Stimulated activated CD4-positive, alpha-beta T cell treated with anti-CD3 and anti-CD28 coated beads, TNF-alpha, amount 100 ng/mL, for 4 hours (primary cell): Measurements from ENCODE around the gene S100A5.
"Not testable (repeated sequence)": the region's sequence is repeated elsewhere in the genome, so short reads cannot be mapped to it uniquely, and the experiment has no call there.

Experiments used
- DNase-seq, 3 experiments: peaks; one replicate each; pipeline ENCODE4 v3.0.0-alpha.2; 2020; ENCODE audit warnings: low read depth in 3 of 3

The S100A5 gene, protein sequence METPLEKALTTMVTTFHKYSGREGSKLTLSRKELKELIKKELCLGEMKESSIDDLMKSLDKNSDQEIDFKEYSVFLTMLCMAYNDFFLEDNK

DNA sequence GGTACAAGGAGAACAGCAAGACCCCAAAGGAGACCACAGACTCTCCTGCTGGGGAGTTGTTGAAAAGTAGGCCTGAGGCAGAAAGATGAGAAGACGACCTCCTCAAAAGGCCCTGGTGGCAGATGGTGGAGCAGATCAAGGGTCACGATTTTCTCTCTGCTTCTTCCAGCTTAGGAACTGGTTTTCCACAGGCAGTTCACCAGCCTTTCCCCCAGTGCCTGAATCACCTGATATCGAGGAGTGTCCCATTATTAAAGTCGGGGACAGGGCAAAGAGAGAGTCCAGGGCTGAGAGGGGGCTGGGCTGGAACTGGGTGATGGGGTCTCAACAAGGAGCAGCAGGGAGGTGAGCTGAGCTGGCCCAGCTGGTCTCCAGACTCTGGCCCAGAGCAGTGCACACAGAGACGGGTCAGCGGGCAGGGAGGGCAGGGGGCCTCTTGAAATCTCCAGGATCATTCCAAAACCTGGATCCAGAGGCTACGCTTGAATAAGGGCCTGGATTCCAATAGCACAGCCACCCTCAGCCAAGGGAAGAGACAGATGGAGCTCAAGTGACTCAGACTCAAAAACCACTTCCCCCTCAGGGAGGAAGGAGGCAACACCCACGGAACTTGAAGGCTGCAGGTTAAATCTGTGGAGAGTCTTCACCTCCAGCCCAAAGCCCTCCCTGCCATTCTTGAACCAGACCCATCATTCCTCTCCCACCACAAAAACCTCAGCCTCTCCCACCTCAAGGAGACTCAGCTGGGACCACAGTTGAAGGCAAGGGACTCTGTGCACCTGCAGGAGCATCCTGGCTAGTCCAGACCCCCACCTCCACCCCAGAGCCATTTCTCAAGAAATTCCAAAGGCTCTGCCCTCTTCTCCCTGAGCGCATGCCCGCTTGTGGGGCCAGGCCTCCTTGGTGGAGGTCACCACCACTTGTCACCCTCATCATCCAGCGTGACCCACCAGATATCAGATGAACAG, at the start of gene S100A5:
S100A5 (minus strand) TSS at position 541 of the 968 bp plus-strand sequence. CDS start 743 bp downstream, outside the sequence.
- peak in 1 of 3 experiments; percentile 41 for DNase-seq

DNA sequence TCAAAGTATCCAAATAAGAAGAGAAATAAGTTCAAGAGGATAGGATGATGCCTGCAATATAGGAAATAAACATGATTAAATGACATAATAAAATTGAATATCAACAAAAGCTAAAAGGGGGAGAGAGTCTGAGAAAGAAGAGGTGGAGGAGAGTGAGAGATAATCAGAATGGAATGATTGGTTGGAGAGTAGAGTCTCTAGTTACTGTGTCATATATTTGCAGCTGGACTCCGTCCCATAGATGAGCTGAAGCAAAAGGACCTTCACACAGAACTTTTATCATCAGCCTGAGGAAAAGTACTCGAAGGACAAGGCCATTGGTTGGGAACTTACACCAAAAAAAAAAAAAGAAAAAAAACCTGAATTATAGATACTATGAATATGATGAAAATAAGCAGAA, 47.7 kb upstream of the S100A5 start:
- DNase-seq: no peak

DNA sequence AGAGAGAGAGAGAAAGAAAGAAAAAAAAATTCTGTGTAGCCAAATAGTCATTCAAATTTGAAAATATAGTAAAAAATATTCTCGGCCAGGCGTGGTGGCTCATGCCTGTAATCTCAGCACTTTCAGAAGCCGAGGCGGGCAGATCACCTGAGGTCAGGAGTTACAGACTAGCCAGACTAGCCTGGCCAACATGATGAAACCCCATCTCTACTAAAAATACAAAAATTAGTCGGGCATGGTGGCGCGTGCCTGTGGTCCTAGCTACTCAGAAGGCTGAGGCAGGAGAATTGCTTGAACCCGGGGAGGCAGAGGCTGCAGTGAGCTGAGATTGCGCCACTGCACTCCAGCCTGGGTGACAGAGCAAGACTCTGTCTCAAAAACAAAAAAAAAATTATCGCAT, 47.3 kb upstream of the S100A5 start:
- DNase-seq: not testable (repeated sequence)

DNA sequence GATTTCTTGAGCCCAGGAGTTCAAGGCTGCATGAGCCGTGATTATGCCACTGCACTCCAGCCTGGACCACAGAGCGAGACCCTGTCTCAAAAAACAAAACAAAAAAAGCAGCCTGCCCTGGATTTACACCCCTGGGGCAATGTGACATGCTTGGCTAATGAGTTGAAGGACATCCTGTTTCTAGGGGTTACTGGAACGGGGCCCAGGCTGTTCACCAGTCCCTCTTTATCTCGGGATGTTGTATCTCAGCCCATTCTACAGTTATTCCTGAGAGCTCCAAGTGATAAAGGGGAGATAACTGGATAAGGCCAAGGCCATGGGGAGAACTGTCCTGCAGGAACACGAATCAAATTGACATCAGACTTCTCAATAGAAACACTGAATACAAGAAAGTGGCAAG, 46.6 kb upstream of the S100A5 start:
- no peak for DNase-seq

DNA sequence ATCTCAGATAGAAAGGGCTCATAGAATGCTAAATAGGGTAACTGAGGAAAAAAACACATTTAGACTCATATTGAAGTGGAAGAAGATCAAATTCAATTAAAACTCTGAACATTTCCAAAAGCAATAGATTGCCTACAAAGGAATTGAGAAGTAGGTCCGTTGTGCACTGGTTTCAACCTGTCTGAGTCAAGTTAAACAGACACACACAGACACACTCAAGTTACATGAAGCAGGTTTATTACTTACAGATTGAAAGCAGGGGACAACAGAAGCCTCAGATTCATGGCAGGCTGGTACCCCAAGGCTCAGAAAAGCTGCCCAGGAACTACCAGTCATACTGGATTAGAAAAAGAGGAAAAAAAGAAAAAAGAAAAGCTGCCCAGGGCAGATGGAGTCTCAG, 45.6 kb upstream of the S100A5 start:
- DNase-seq: no peak

DNA sequence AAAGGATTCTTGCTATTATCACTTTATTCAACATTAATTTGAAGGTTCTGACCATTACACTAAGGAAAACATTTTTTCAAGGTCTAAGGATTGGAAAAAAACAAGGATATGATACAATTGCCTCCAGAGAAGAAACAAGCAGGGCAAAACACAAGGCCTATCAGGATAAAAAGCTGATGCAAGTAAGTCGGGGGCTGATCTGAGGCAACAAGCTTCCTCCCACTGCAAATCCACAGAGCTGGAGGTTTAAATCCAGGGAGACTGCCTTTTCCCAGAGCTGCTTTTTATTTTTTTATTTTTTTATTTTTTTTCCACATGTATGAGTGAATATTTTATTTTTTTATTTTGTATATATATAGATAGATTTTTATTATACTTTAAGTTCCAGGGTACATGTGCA, 44.3 kb upstream of the S100A5 start:
- DNase-seq: no peak

DNA sequence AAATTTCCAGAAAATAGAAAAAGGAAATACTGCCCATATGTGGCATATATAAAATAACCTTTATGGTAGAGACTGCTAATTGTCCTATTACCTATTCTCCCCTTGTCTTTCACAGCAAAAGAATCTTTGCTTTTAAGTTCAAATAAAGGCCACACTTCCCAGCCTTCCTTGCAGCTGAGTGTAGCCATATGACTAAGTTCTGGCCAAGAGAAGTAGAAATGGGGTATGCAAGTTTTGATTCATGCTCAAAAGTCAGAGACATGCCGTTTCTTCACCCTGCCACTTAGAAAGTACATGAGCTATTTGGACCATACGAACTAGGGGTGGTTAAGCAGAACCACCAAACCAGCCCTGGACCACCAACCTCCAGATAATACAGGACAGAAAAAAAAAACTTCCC, 43.2 kb upstream of the S100A5 start:
- DNase-seq: no peak

DNA sequence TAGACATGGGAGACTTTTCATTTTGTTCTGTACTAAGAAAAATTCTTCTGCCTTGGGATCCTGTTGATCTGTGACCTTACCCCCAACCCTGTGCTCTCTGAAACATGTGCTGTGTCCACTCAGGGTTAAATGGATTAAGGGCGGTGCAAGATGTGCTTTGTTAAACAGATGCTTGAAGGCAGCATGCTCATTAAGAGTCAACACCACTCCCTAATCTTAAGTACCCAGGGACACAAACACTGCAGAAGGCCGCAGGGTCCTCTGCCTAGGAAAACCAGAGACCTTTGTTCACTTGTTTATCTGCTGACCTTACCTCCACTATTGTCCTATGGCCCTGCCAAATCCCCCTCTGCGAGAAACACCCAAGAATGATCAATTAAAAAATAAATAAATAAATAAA, 42.8 kb upstream of the S100A5 start:
- not testable (repeated sequence) for DNase-seq

DNA sequence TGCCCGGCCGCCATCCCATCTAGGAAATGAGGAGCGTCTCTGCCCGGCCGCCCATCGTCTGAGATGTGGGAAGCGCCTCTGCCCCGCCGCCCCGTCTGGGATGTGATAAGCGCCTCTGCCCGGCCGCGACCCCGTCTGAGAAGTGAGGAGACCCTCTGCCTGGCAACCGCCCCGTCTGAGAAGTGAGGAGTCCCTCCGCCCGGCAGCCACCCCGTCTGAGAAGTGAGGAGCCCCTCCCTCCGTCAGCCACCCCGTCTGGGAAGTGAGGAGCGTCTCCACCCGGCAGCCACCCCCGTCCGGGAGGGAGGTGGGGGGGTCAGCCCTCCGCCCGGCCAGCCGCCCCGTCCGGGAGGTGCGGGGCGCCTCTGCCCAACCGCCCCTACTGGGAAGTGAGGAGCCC, 42.1 kb upstream of the S100A5 start:
- not testable (repeated sequence) for DNase-seq

DNA sequence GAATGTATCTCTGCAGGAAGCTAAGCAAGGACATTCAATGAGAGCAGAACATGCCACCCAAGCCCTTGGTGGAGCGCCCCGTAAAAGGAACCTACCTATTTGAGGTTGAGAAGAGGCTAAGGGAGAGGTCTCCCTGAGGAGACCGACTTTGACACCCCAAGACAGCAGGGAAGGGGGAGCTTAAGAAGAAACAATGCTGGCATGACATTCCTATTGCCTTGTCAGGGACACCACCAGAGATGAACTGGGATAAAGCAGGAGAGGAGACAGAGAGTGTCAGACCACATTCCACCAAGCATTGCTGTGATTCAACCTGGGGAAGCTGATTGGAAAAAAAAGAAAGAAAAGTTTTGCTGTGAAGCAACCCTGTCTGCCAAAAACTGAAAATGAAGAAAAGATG, 38.2 kb upstream of the S100A5 start:
- DNase-seq: no peak

DNA sequence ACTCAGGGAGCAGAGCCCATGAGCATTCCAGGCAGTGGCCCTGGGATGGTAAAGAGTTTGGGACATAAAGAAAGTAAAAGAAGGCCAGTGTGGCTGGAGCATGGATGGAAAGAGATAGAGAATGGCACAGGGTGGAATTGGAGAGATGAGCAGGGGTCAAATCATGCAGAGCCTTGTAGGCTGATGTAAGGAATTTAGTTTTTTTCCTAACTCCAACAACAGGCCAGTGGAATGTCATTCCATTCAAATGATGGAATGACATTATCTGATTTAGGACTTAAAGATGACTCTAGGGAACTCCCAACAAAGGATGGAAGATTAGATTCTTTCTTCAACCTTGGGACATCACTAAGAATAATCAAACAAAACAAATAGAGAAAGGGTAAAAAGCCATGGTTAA, 37.8 kb upstream of the S100A5 start:
- no peak for DNase-seq

DNA sequence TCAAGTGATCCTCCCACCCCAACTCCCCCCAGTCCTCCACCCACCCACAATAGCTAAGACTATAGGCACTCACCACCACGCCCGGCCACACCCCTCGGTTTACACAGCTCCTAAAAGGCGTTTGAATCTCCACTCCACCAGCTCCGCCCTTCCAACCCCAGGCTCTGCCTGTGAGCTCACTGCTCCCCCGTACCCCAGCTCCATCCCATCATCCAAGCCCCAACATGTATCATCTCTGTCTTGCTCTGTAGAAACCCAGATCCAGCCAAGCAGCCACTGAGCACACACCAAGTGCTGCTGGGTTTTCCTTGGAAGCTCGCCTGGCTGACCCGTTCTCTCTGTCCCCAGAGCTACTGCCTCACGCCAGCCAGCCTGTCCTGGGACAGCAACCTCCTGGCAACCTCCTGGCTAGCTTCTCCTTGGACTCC, 36.9 kb upstream of the S100A5 start:
- no peak for DNase-seq

DNA sequence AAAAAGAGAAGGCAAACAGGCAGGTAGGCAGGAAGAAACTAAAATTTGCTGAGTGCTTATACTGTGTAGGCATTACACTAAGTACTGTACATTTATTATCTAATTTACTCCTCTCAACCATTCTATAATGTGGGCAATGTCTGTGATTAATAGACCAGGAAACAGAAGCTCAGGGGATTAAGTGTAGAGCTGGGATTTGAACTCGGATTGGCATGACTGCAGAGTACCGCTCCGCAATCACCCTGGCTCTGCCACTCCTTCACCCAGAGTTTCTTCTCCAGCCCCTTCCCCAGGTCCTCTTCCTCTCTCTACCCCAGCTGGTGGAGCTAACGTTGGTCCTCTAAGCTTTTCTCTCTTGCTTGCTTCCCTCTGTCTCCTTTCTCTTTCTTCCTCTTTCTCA, 36.4 kb upstream of the S100A5 start:
- no peak for DNase-seq

DNA sequence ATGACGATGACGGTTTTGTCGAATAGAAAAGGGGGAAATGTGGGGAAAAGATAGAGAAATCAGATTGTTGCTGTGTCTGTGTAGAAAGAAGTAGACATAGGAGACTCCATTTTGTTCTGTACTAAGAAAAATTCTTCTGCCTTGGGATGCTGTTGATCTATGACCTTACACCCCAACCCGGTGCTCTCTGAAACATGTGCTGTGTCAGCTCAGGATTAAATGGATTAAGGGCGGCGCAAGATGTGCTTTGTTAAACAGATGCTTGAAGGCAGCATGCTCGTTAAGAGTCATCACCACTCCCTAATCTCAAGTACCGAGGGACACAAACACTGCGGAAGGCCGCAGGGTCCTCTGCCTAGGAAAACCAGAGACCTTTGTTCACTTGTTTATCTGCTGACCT, 34.8 kb upstream of the S100A5 start:
- not testable (repeated sequence) for DNase-seq

DNA sequence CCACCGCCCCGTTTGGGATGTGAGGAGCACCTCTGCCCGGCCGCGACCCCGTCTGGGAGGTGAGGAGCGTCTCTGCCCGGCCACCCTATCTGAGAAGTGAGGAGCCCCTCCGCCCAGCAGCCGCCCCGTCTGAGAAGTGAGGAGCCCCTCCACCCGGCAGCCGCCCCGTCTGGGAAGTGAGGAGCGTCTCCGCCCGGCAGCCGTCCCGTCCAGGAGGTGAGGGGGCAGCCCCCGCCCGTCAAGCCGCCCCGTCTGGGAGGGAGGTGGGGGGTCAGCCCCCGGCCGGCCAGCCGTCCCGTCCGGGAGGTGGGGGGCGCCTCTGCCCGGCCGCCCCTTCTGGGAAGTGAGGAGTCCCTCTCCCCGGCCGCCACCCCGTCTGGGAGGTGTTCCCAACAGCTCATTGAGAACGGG, 34.4 kb upstream of the S100A5 start:
- not testable (repeated sequence) for DNase-seq

DNA sequence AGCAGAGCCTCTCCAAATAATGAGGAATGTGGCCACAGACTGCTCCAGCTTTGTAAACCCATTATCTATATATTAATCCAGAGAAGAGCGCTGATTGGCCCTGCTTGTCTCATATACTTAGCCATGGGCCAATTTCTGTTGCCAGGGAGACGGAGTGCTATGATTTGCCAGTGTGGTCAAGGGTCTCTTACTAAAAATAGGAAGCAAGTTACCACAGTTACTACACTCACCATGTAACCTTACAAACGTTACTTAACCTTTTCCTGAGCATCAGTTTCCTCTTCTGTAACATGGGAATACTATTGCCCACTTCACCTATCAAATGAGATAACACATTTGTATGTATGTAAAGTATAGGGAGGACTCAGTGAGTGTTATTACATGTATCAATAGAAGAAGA, 32.6 kb upstream of the S100A5 start:
- DNase-seq: no peak

DNA sequence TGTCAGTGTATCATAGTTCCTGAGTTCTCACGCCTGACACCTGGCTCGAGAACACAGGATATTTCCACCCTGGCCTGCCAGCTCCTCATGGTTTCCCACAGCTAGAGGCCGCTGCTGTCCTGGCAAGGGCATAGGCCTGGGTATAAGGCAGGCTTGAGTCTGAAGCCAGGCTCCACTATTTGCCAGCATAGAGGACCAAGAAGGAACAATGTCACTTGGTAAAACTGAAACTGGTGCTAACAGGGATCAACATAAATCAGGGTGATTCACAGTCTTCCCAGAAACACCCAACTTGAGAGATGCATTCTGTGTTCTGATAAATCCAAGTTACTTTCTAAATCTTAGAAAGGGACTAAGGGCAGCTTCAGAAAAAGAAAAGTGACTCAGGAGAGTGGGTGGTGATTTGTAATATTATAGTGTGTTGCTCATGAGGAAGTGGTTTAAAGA, 31.9 kb upstream of the S100A5 start:
- peak in 2 of 3 experiments; percentile 23 to 29 for DNase-seq

DNA sequence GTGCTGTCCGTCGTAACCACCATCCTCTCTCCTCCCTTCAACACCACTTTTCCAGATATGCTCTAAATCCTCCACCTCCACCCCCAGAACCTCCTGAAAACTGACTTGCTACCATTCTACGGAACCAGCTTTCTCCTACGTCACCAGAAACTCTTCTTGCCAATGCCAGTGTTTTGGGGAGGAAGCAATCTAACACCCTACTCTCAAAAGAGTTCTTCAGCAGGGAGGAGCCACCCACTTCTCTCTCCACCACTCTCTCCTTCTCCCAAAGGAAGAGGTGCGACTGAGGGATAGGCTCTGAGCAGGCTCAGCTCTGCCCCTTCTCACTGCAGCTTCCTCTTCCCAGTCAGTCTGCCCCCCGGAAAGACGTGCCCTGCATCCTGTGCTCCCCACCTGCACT, 31.0 kb upstream of the S100A5 start:
- no peak for DNase-seq

DNA sequence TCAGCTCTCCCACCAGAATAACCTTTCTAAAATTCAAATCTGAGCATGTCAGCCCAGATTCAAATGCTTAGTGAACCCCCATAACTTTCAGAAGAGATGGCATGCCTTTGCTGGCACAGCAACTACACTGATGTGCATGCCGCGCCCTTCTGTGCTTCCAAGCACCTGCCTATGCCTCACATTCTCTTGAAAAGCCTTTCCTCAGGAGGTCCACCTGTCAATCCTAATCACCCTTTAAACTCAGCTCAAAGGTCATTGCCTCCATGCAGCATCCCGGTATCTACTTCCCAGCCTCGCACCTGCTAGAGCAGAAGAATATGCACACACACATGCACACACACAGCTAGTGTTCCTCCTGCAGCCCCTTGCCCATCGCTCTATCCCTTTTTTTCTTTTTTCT, 30.1 kb upstream of the S100A5 start:
- DNase-seq: no peak

DNA sequence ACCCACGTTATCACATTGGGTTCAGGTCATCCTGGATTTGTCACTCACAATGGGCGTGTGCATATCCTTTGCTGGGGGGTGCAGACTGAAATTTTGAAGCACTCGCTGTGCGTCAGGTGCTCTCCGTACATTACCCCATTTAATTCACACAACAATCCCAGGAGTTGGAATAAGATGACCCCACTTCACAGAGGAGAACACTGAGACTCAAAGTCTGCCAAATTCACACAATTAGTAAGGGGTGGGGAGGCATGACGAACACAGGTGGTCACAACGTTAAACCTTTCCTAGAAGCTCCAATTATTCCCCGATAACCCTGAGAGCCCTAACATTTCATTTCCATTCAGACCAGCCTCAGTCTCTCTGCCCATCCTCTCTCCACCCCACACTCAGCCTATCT, 28.7 kb upstream of the S100A5 start:
- DNase-seq: no peak

DNA sequence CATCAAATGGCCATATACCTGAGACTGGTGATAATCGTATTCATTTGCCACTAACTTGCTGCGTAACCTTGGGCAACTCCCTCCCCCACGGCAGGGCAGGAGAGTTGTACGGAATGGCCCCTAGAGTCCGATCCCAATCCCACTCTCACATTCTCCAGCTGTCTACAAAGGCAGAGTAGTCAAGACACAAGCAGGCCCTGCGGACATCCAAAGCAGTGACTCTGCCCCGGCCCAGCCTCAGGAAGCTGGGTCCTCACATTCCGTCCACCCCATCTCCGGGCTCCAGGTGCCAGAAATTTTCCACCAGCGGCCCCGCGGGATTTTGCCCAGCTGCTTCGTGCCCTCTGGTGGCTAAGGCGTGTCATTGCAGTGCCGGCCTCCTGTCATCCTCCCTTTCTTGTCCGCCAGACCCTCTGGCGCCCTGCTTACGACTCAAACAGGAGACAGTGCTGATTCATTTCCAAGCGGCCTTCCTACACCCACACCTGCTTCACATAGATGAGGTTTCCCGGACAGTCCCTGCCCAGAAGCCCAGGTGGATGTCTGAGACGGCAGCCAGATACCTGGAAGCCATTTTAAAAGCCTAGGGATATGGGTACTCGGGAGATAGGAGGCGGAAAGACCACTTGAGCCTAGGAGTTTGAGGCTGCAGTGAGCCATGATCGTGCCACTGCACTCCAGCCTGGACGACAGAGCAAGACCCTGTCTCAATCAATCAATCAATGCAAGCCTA, 27.8 kb upstream of the S100A5 start:
- peak; percentile 63 to 70 (median 69) for DNase-seq

DNA sequence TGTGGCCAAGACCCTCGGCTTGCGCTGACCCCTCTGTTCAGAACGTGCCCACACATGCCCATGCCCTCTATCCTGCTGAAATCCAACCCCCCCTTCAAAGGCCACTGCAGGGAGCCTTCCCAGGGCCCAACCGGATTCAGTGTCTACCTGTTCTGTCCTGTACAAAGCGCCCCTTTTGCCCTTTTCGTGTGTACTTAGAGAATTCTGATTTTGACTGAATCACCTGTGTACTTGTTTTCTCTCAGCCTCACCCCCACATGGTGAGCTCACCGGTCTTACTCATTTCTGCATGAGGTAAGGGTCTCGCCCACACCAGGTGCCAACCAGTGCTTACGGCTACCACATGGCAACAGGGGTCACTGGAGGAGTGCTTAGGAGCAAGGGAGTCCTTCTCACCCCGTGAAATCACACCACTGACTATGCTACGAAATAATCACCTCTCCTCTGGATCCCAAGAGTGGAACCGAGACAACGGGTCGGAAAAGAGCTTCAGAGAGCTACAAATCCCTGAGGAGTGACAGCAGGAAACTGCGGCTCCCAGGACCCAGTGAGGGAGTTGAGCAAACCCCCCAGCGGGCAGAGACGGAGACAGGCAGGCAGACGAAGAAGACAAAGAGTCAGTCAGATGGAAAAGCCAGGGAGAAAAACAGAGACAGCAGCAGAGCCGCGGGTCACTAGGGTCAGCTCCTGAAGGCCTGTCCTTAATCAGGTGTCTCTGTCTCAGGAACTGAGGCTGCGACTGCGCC, 27.1 kb upstream of the S100A5 start:
- DNase-seq: no peak
